HEK293 (cell line): ENCODE measurements around the gene ALG8.

Experiments used
- GFI1B ChIP-seq: fragments of 450-650 bp; formaldehyde crosslinking; IDR thresholded peaks from 2 replicates; pipeline ENCODE4 v1.5.1; 2016; ENCODE audit warnings: missing biosample characterization, missing genetic modification characterization
- PRDM1 ChIP-seq: fragments of 450-650 bp; formaldehyde crosslinking; IDR thresholded peaks from 2 replicates; pipeline ENCODE4; 2016; ENCODE audit warnings: missing biosample characterization, missing genetic modification characterization
- SALL2 ChIP-seq: fragments of 450-650 bp; formaldehyde crosslinking; IDR thresholded peaks from 2 replicates; pipeline ENCODE4 v1.5.0; 2017; ENCODE audit warnings: missing biosample characterization, mild to moderate bottlenecking, missing genetic modification characterization, borderline replicate concordance
- SP2 ChIP-seq: fragments of 450-650 bp; formaldehyde crosslinking; IDR thresholded peaks from 2 replicates; pipeline ENCODE4 v1.5.1; 2016; ENCODE audit warnings: missing biosample characterization, missing genetic modification characterization
- ZBTB48 ChIP-seq: fragments of 450-650 bp; formaldehyde crosslinking; IDR thresholded peaks from 2 replicates; pipeline ENCODE4 v1.5.1; 2016; ENCODE audit warnings: missing biosample characterization, missing genetic modification characterization
- ZBTB8A ChIP-seq: fragments of 450-650 bp; formaldehyde crosslinking; IDR thresholded peaks from 2 replicates; pipeline ENCODE4 v1.5.1; 2016; ENCODE audit warnings: missing biosample characterization, missing genetic modification characterization
- ZNF132 ChIP-seq: fragments of 450-650 bp; formaldehyde crosslinking; IDR thresholded peaks from 2 replicates; pipeline ENCODE4 v1.5.1; 2017; ENCODE audit warnings: missing biosample characterization, missing genetic modification characterization, borderline replicate concordance
- ZNF239 ChIP-seq: fragments of 450-650 bp; formaldehyde crosslinking; IDR thresholded peaks from 2 replicates; pipeline ENCODE4 v1.5.1; 2016; ENCODE audit warnings: missing biosample characterization, missing genetic modification characterization
- ZNF324 ChIP-seq: fragments of 450-650 bp; formaldehyde crosslinking; IDR thresholded peaks from 2 replicates; pipeline ENCODE4 v1.5.1; 2016; ENCODE audit warnings: missing biosample characterization, missing genetic modification characterization
- ZNF354C ChIP-seq: fragments of 450-650 bp; formaldehyde crosslinking; IDR thresholded peaks from 2 replicates; pipeline ENCODE4 v1.5.1; 2016; ENCODE audit warnings: missing biosample characterization, missing genetic modification characterization, low read depth, borderline replicate concordance
- ZNF423 ChIP-seq: fragments of 450-650 bp; formaldehyde crosslinking; IDR thresholded peaks from 2 replicates; pipeline ENCODE4 v1.5.1; 2016; ENCODE audit warnings: missing biosample characterization, missing genetic modification characterization
- ZNF426 ChIP-seq: fragments of 450-650 bp; formaldehyde crosslinking; IDR thresholded peaks from 2 replicates; pipeline ENCODE4 v1.5.1; 2017; ENCODE audit warnings: missing biosample characterization, missing genetic modification characterization, mild to moderate bottlenecking, inconsistent platforms, moderate library complexity
- ZNF544 ChIP-seq: fragments of 450-650 bp; formaldehyde crosslinking; IDR thresholded peaks from 2 replicates; pipeline ENCODE4 v1.5.0; 2017; ENCODE audit warnings: missing biosample characterization, missing genetic modification characterization
- ZNF561 ChIP-seq: fragments of 450-650 bp; IDR thresholded peaks from 2 replicates; pipeline ENCODE4 v1.5.1; 2018; ENCODE audit warnings: missing biosample characterization, missing genetic modification characterization, borderline replicate concordance
- ZNF610 ChIP-seq: fragments of 450-650 bp; formaldehyde crosslinking; IDR thresholded peaks from 2 replicates; pipeline ENCODE4 v1.5.1; 2016; ENCODE audit warnings: missing biosample characterization, missing genetic modification characterization, borderline replicate concordance
- ZNF660 ChIP-seq: fragments of 450-650 bp; IDR thresholded peaks from 2 replicates; pipeline ENCODE4 v1.5.1; 2018; ENCODE audit warnings: missing biosample characterization, mild to moderate bottlenecking, missing genetic modification characterization
- ZSCAN16 ChIP-seq: fragments of 450-650 bp; formaldehyde crosslinking; IDR thresholded peaks from 2 replicates; pipeline ENCODE4 v1.5.1; 2016; ENCODE audit warnings: missing biosample characterization, missing genetic modification characterization
- TF ChIP-seq, protein P1 (sequence below): fragments of 450-650 bp; formaldehyde crosslinking; IDR thresholded peaks from 2 replicates; pipeline ENCODE4 v1.5.1; 2016; ENCODE audit warnings: missing biosample characterization, missing genetic modification characterization
- TF ChIP-seq, protein P2 (sequence below): fragments of 450-650 bp; formaldehyde crosslinking; IDR thresholded peaks from 2 replicates; pipeline ENCODE4 v1.5.1; 2017; ENCODE audit warnings: missing biosample characterization, missing genetic modification characterization
- TF ChIP-seq, protein P3 (sequence below): IDR thresholded peaks from 2 replicates; pipeline ENCODE4 v1.6.1; 2011; ENCODE audit warnings: mild to moderate bottlenecking, low read depth, low read length, borderline replicate concordance
- TF ChIP-seq, protein P4 (sequence below): fragments of 450-650 bp; formaldehyde crosslinking; optimal IDR thresholded peaks from 2 replicates; pipeline ENCODE3; 2016; ENCODE audit warnings: missing biosample characterization, mild to moderate bottlenecking, missing genetic modification characterization
- TF ChIP-seq, protein P5 (sequence below): fragments of 450-650 bp; formaldehyde crosslinking; conservative IDR thresholded peaks from 2 replicates; pipeline ENCODE4 v1.5.1; 2016; ENCODE audit warnings: low read depth, missing biosample characterization, missing genetic modification characterization
- TF ChIP-seq, protein P6 (sequence below): fragments of 450-650 bp; formaldehyde crosslinking; IDR thresholded peaks from 2 replicates; pipeline ENCODE4 v1.5.1; 2016; ENCODE audit warnings: missing biosample characterization, missing genetic modification characterization

Gene ALG8

DNA sequence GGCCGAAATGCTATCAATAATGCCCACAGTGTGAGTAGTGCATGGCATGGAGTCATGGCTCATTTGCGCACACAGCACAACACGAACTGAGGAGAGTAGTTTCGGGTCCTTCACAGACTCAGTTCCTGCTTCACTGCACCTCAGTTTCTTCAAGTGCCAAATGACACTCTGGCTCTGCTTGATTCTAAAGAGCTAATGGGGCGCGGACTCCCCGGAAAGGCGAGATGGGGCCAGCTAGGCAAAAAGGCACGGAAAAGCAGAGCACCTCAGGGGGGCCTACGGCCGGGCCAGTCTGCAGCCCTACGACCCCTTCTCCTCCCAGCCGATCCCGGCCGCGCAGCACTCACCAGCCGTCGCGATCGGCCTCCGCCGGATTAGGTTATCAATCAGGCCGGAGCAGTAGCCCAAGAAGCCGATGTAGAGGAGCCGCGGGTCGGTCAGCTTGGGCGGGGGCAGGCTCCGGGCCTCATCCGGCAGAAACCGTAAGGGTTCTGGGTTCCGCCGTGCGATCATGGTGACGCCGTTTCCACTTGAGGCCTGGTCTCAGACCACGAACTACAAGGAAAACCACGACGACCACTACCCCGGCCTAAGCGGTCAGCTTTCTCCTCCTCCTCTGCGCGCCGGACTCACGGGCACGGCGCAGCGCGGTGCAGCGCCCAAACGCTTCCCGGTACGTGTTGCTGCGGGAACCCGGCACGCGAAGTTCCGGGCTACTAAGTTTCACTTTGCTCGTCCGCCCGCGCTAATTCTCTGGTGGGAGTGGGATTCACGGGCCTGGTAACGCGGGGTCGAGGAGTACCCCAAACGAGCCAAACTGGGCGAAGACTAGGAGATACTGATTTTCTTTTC, 60.0 kb downstream of the ALG8 start, which contains the start of gene NDUFC2 (continued):
- TF ChIP-seq, protein P1, sequence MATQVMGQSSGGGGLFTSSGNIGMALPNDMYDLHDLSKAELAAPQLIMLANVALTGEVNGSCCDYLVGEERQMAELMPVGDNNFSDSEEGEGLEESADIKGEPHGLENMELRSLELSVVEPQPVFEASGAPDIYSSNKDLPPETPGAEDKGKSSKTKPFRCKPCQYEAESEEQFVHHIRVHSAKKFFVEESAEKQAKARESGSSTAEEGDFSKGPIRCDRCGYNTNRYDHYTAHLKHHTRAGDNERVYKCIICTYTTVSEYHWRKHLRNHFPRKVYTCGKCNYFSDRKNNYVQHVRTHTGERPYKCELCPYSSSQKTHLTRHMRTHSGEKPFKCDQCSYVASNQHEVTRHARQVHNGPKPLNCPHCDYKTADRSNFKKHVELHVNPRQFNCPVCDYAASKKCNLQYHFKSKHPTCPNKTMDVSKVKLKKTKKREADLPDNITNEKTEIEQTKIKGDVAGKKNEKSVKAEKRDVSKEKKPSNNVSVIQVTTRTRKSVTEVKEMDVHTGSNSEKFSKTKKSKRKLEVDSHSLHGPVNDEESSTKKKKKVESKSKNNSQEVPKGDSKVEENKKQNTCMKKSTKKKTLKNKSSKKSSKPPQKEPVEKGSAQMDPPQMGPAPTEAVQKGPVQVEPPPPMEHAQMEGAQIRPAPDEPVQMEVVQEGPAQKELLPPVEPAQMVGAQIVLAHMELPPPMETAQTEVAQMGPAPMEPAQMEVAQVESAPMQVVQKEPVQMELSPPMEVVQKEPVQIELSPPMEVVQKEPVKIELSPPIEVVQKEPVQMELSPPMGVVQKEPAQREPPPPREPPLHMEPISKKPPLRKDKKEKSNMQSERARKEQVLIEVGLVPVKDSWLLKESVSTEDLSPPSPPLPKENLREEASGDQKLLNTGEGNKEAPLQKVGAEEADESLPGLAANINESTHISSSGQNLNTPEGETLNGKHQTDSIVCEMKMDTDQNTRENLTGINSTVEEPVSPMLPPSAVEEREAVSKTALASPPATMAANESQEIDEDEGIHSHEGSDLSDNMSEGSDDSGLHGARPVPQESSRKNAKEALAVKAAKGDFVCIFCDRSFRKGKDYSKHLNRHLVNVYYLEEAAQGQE (tag by site-specific recombination): 0 out of 2 replicates have a peak, but pooled peaks have one; percentile 35
- peak; percentile 87 for TF ChIP-seq ZNF324 (tag by site-specific recombination)
- TF ChIP-seq SP2 (tag by site-specific recombination): no peak; the same call in 1 of the 2 replicates
- 0 out of 2 replicates have a peak, but pooled peaks have one; percentile 25 for TF ChIP-seq PRDM1
- TF ChIP-seq ZNF239: peak; percentile 78; the same call in 1 of the 2 replicates
- TF ChIP-seq, protein P2, sequence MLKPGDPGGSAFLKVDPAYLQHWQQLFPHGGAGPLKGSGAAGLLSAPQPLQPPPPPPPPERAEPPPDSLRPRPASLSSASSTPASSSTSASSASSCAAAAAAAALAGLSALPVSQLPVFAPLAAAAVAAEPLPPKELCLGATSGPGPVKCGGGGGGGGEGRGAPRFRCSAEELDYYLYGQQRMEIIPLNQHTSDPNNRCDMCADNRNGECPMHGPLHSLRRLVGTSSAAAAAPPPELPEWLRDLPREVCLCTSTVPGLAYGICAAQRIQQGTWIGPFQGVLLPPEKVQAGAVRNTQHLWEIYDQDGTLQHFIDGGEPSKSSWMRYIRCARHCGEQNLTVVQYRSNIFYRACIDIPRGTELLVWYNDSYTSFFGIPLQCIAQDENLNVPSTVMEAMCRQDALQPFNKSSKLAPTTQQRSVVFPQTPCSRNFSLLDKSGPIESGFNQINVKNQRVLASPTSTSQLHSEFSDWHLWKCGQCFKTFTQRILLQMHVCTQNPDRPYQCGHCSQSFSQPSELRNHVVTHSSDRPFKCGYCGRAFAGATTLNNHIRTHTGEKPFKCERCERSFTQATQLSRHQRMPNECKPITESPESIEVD (tag by site-specific recombination): no peak
- TF ChIP-seq ZNF660 (tag by site-specific recombination): peak; percentile 91
- no peak for TF ChIP-seq ZNF132 (tag by site-specific recombination)
- peak; percentile 63; the same call in 1 of the 2 replicates for TF ChIP-seq ZSCAN16 (tag by site-specific recombination)
- peak; percentile 67 for TF ChIP-seq ZBTB8A (tag by site-specific recombination)
- TF ChIP-seq ZNF561 (tag by site-specific recombination): peak; percentile 83
- TF ChIP-seq ZNF544 (tag by site-specific recombination): no peak
- TF ChIP-seq ZNF354C: no peak
- no peak for TF ChIP-seq GFI1B (tag by site-specific recombination)
- peak; percentile 65; the same call in 1 of the 2 replicates for TF ChIP-seq ZNF610 (tag by site-specific recombination)
- TF ChIP-seq ZNF426 (tag by site-specific recombination): no peak
- TF ChIP-seq SALL2 (tag by site-specific recombination): no peak
- no peak for TF ChIP-seq ZNF423 (tag by site-specific recombination)
- TF ChIP-seq, protein P3, sequence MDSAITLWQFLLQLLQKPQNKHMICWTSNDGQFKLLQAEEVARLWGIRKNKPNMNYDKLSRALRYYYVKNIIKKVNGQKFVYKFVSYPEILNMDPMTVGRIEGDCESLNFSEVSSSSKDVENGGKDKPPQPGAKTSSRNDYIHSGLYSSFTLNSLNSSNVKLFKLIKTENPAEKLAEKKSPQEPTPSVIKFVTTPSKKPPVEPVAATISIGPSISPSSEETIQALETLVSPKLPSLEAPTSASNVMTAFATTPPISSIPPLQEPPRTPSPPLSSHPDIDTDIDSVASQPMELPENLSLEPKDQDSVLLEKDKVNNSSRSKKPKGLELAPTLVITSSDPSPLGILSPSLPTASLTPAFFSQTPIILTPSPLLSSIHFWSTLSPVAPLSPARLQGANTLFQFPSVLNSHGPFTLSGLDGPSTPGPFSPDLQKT: no peak
- TF ChIP-seq, protein P4, sequence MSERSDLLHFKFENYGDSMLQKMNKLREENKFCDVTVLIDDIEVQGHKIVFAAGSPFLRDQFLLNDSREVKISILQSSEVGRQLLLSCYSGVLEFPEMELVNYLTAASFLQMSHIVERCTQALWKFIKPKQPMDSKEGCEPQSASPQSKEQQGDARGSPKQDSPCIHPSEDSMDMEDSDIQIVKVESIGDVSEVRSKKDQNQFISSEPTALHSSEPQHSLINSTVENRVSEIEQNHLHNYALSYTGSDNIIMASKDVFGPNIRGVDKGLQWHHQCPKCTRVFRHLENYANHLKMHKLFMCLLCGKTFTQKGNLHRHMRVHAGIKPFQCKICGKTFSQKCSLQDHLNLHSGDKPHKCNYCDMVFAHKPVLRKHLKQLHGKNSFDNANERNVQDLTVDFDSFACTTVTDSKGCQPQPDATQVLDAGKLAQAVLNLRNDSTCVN (tag by site-specific recombination): peak; percentile 92
- peak; percentile 34; the same call in 1 of the 2 replicates for TF ChIP-seq ZBTB48 (tag by site-specific recombination)
- TF ChIP-seq, protein P5, sequence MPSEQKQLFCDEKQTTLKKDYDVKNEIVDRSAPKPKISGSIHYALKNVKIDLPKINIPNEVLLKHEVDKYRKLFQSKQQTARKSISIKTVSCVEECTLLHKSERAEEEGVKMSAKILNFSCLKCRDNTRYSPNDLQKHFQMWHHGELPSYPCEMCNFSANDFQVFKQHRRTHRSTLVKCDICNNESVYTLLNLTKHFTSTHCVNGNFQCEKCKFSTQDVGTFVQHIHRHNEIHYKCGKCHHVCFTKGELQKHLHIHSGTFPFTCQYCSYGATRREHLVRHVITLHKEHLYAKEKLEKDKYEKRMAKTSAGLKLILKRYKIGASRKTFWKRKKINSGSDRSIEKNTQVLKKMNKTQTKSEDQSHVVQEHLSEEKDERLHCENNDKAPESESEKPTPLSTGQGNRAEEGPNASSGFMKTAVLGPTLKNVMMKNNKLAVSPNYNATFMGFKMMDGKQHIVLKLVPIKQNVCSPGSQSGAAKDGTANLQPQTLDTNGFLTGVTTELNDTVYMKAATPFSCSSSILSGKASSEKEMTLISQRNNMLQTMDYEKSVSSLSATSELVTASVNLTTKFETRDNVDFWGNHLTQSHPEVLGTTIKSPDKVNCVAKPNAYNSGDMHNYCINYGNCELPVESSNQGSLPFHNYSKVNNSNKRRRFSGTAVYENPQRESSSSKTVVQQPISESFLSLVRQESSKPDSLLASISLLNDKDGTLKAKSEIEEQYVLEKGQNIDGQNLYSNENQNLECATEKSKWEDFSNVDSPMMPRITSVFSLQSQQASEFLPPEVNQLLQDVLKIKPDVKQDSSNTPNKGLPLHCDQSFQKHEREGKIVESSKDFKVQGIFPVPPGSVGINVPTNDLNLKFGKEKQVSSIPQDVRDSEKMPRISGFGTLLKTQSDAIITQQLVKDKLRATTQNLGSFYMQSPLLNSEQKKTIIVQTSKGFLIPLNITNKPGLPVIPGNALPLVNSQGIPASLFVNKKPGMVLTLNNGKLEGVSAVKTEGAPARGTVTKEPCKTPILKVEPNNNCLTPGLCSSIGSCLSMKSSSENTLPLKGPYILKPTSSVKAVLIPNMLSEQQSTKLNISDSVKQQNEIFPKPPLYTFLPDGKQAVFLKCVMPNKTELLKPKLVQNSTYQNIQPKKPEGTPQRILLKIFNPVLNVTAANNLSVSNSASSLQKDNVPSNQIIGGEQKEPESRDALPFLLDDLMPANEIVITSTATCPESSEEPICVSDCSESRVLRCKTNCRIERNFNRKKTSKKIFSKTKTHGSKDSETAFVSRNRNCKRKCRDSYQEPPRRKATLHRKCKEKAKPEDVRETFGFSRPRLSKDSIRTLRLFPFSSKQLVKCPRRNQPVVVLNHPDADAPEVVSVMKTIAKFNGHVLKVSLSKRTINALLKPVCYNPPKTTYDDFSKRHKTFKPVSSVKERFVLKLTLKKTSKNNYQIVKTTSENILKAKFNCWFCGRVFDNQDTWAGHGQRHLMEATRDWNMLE (tag by site-specific recombination): peak; percentile 83
- TF ChIP-seq, protein P6, sequence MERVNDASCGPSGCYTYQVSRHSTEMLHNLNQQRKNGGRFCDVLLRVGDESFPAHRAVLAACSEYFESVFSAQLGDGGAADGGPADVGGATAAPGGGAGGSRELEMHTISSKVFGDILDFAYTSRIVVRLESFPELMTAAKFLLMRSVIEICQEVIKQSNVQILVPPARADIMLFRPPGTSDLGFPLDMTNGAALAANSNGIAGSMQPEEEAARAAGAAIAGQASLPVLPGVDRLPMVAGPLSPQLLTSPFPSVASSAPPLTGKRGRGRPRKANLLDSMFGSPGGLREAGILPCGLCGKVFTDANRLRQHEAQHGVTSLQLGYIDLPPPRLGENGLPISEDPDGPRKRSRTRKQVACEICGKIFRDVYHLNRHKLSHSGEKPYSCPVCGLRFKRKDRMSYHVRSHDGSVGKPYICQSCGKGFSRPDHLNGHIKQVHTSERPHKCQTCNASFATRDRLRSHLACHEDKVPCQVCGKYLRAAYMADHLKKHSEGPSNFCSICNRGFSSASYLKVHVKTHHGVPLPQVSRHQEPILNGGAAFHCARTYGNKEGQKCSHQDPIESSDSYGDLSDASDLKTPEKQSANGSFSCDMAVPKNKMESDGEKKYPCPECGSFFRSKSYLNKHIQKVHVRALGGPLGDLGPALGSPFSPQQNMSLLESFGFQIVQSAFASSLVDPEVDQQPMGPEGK (tag by site-specific recombination): no peak; the same call in 1 of the 2 replicates
